Hematopoietic multipotent progenitor cell (in vitro differentiated cells): Measurements from ENCODE around the gene WLS. TPM values are rescaled to one million over a fixed set of nuclear protein-coding genes. Genes with fewer than 3 reads are reported as not detected.
A peak's percentile ranks its signal among the peaks of the same experiment; 100 is the strongest.

ENCODE experiments used
- DNase-seq, 3 donors: peaks; one replicate each; pipeline ENCODE4 v3.0.0-alpha.2; 2011 to 2015; ENCODE audit warnings: low read depth in 2 of 3, low spot score in 2 of 3
- total RNA-seq: library from RNA; depleted of rRNA; stranded (reverse); fragments of >200 nt; gene quantifications from one replicate; pipeline ENCODE4 v1.2.3, GENCODE V29; 2012

The WLS gene
- total RNA-seq, 1 donor: under 0.01 TPM

DNA sequence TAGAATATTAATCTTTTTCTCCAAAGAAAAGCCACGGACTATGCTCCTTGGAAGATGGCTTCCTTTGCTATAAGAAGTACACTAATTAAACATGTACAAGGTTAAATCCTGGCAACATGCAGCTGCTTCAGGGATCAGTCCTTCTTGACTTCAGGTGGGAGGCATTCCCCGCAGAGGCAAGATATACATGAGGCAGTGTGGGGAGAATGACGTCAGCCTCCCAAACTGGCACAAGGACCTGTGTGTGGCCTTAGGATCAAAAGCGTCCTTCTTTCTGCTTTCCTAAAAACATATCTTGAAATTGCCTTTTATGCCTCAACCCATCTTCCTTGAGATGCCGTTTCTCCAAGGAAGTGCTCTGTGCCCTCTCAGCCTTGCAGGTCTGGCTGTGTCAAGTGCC, 90.3 kb downstream of the WLS start:
- DNase-seq: no peak

DNA sequence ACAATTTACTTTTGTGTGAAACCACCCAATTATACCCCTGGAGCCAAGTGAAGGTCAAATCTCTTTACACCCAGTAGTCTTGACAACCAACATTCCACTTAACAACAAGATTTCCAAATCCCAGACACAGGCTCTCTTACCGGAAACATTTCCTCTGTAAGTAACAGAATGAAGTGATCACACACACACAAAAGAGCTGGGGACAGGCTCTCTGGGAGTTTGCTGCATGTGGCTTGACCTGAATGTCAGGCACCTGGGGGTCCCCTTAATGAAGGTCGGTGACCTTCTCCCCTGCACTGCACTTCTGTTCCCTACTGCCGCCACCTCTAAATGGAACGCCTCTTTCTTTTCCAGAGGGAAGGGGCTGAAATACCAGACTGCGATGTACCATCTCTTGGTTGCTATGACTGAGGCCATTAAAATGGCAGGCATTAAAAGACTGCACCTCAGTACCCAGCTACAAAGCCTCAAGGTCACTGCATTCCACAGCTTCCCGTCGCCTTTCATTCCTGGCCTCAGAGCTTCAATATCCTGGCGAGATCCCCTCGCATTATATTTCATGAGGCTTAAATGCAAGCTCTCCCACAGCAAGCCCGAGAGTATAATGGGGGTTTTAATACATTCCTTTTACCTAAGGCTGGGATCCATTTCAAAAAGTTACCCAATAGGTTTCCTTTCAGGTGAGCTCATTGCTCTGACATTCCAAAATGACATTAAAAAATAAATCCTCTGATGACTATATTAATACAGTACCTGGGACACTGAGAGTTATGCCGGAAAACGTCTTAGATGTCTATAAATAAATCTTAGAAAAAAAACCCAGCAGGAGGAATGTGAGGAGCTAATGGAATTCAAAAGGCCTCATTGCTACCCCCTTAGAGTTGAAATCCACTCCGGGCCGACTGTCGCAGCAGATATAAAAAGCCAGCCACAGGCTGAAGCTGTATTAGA, 91.0 kb downstream of the WLS start:
- DNase-seq: no peak

DNA sequence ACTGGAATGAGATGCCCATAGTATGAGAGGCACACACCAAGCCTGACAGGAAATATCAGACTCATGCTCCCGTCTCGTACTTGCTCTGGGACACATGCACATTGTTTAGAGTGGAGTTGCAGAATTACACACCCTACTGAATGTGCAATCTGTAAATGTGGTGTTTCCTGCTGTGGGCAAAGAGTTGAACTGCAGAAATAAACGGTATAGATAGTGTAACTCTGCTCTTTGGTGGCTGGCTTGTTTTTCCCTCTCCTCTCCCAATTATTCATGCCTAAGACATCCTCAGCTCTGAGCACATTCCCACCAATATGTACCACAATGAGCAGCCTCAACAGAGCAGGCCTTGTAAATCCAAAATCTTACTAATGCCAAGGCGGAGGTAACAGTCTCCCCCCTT, 91.8 kb downstream of the WLS start:
- DNase-seq: no peak

GRCh38 chr1:68136187-68136586, 96.1 kb downstream of the WLS start:
- DNase-seq: no peak

- no peak for DNase-seq
Measured at GRCh38 chr1:68132426-68133130, 99.7 kb downstream of the WLS start.

DNA sequence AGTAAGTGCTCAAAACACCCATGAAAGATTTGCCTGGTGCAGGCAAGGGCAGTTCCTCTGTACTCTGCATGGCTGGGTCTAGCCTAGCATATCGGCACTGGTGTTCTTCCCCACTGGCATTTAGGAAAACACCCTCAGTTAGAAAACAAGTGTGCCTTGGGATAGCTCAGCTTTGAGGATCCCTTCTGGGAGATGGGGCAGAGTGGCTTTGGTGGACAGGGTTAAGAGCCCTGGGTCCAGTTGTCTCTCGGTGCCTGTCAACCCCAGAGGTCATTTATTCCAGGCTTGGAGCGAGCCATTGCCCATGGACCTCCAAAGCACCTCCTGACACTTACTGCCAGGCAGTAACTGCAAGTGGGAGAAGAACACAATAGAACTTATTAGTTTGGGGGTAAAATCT, 101.1 kb downstream of the WLS start:
- no peak for DNase-seq

DNA sequence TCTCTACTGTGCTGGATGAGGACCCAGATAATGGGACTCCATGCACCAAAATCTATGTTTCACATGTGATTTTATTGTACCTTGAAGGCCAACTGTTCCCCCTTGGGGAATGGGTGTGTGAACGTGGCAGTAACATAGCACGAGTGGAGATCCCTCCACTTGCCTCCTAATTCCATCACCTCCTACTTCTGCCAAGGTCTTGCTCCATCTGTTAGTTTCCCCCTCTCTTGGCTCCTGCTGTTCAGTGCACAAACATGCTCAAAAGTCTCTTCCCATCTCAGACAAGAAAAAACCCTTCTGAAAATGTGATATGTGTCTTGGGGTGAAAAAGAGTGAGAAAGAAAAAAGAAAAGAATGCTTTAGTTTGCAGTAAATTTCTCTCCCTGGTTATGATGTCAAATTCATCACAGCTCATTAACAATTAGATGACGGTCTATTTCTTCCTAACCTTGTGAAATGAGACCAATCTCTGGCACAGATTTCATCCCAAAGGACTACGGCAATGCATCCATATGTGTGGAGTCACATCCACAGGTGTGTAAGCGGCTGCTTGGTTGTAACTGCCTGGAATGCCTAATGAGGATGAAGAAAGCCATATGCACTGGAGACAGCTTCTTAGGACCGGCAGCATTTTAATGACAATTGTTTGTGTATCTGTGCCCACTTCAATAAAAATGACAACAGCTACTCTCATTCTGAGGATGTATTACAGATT, 102.6 kb downstream of the WLS start:
- no peak for DNase-seq

- DNase-seq: no peak
Measured at GRCh38 chr1:68128820-68129219, 103.5 kb downstream of the WLS start.

DNA sequence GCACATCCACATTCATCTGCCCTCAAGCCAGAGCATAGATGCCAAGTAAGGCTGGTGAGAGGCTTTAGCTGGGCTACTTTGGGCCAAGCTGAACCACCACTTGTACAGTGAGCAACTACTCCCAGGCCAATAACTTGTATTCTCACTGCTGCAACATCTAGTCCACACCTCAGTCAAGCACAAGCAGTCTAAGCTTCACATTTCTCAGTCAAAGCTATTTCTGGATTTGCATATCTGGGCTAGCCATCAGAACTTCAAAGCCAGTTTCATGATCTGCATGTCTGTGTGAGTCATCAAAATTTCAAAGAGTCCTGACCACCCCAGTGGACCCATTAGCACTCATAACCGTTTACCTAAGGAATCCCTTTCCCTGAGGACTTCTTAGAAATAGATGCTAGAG, 104.2 kb downstream of the WLS start:
- no peak for DNase-seq

DNA sequence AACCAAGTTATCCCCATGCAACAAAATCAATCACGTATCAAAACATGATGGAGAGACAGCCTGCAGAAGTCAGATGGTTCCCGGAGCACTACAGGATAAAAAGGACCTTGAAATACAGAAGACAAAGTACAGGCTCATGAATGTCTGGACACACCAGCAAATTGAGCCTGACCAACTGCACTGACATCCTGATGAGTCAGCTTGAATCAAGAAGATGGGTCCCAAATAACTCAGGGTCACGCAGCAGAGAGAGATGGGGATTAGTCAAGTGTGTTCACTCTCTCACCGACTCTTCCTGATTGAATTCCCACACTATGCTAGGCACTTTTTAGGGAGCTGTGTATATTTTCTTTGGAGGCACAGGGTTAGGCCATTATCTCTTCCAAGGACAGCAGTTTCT, 110.8 kb downstream of the WLS start:
- DNase-seq: no peak

DNA sequence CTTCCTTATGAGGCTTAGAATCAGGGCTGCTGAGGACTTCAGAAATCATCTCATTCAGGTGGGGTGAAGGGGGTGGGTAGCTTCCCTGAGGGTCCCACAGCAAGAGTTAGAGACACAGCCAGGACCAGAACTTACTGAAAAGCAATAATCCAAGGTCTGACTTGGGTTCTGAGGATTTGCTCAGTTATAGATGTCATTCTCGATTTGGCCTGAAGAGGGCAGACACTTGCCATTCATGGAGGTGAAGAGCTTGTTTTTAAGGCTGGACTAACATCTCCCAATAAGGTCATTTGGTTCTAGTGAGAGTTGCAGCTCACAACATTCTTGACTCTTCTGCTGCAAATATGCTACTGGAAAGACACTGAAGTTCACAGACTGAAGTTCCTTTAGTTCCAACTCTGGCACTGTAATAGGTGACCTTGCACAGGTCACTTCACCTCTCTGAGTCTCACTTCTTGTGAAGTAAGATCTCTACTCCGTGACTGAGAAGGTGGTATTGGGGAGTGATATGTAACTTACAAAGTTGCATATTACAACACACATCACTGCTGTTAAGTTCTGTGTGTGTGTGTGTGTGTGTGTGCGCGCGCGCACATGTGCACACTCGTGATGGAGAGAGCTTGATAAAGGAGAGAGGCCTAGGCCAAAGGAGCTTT, 112.1 kb downstream of the WLS start:
- DNase-seq: peak in 2 of 3 donors; percentile 51 to 78

- DNase-seq: no peak
Measured at GRCh38 chr1:68119445-68119844, 112.9 kb downstream of the WLS start.

DNA sequence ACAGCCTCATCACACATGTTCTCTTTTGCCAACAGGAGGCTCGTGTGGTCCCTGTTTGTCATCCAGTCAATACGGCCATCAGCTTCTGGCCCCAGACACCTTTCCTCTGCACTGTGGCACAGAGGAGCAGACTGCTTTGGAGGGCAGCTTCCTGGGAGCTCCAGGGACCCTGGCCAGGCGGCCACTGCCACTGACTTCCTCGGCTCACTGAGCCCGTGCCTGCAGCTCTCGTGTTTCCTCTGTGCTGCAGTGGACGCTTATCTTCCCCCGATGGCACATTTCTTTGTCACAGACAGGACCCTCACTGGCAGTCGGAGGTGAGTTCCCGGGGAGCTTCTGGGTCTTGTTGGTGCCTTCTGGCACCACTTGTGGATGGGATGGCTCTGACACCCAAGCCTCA, 114.9 kb downstream of the WLS start:
- DNase-seq: no peak

GRCh38 chr1:68116643-68117235, 115.6 kb downstream of the WLS start:
- DNase-seq: peak; percentile 1 to 69 (median 39)

DNA sequence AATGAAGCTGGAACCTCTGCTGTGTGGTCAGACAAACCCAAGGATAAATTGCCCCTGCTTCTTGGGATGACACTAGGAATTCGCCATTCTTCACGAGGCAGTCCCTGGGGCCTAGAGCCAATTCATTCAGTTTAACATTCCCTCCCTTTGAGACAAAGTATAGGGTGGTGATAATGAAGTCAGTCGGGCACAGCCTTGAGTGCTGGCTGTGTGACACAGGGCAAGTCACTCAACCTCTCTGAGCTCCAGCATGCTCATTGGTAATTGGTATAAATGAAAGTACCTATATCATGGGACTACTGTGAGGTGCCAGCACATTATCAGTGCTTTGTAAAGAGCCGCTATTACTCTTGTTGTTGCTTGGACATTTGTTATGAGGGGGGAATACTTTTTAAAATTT, 117.0 kb downstream of the WLS start:
- no peak for DNase-seq

DNA sequence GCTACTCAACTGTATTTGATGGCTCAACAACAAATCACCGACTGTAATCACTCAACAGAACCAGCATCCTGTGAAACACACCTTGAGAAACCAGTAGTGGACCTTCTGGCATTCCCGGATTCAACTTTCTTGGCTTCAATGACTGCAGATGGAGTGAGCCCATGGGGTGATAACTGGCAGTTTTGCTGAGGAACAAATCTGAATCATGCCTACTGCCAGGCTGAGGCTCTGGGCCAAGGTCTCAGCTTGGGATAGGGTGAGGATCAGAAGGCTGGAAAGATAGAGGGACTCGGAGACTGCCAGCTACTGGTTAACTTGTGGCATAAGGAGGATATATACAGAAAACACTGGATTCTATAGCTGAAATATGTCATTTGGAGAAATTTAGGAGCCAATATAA, 118.4 kb downstream of the WLS start:
- DNase-seq: no peak

DNA sequence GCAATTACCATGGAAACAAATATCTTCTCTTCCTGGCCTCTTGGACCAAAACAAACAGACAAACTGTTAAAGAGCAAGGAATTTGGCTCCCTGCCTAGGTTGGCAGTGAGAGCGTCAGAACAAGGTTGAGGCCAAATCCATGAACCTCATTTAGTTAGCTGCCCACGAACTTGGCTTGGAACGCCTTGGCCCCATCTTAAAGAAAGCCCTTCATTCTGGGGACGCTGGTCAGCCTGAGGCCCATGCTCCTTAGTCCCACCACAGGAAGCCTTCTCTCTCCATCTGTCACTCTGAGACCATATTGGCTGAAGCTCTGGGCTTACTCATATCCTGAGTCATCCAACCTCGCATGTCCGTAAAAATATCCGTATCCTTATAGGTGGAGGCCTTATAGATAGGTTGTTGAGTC, 119.5 kb downstream of the WLS start:
- no peak for DNase-seq

- peak in 2 of 3 donors; percentile 31 to 66 for DNase-seq
Measured at GRCh38 chr1:68111519-68112436, 120.5 kb downstream of the WLS start.

- DNase-seq: no peak
Measured at GRCh38 chr1:68107771-68108170, 124.6 kb downstream of the WLS start.
